ENCODE measurements around the gene EXOC4. TPM values are rescaled to one million over a fixed set of nuclear protein-coding genes. Genes with fewer than 3 reads are reported as not detected.

EXOC4 gene
- total RNA-seq, 1 experiment from 2014 or later: 91.9 TPM

GRCh38 chr7:133367561-133367960 is 114.7 kb downstream of the EXOC4 start:
- Mint-ChIP-seq H3K27ac (ENCODE audit: unreplicated experiment) (no peak overlapping the region), H3K36me3 (ENCODE audit: insufficient read depth, unreplicated experiment) (no peaks in the 10 kb centered on the region), H3K27me3 (ENCODE audit: unreplicated experiment) (no peaks in the 10 kb centered on the region), H3K4me3 (ENCODE audit: low read depth, unreplicated experiment) (no peak overlapping the region), H3K9me3 (ENCODE audit: low read depth, unreplicated experiment) (no peaks in the 10 kb centered on the region), H3K4me1 (ENCODE audit: low read depth, unreplicated experiment) (no peaks in the 10 kb centered on the region)
- no peak for DNase-seq
- CTCF ChIA-PET: no interaction called here
- TF ChIP-seq CTCF (IDR thresholded peaks at IDR 0.05; ENCODE audit: unreplicated experiment): no peak
- no TSS peak for BruUV-seq (replicated peaks)
- intact Hi-C loops (cut with micrococcal nuclease; ENCODE audit: unreplicated experiment): no loop called here

GRCh38 chr7:133369130-133369529 is 116.3 kb downstream of the EXOC4 start:
- intact Hi-C loops (cut with micrococcal nuclease; ENCODE audit: unreplicated experiment): no loop called here

GRCh38 chr7:133371616-133372015 is 118.7 kb downstream of the EXOC4 start:
- no peak for TF ChIP-seq CTCF (IDR thresholded peaks at IDR 0.05; ENCODE audit: unreplicated experiment)
- Mint-ChIP-seq H3K4me1 (ENCODE audit: low read depth, unreplicated experiment) (no peaks in the 10 kb centered on the region), H3K36me3 (ENCODE audit: insufficient read depth, unreplicated experiment) (no peaks in the 10 kb centered on the region), H3K9me3 (ENCODE audit: low read depth, unreplicated experiment) (no peaks in the 10 kb centered on the region), H3K27ac (ENCODE audit: unreplicated experiment) (no peak overlapping the region), H3K27me3 (ENCODE audit: unreplicated experiment) (no peaks in the 10 kb centered on the region), H3K4me3 (ENCODE audit: low read depth, unreplicated experiment) (no peak overlapping the region)
- no peak for DNase-seq
- CTCF ChIA-PET: interaction anchor here (0.5 kb wide), 1 partner anchor 8 kb away, joined by 3 read pairs; no protein-coding TSS in a partner anchor
- intact Hi-C loops (cut with micrococcal nuclease; ENCODE audit: unreplicated experiment): no loop called here
- no TSS peak for BruUV-seq (replicated peaks)

More at GRCh38 chr7:133369130-133369529, 116.3 kb downstream of the EXOC4 start:
- CTCF ChIA-PET: no interaction called here
- TF ChIP-seq CTCF (IDR thresholded peaks at IDR 0.05; ENCODE audit: unreplicated experiment): no peak
- Mint-ChIP-seq H3K9me3 (ENCODE audit: low read depth, unreplicated experiment) (no peaks in the 10 kb centered on the region), H3K27ac (ENCODE audit: unreplicated experiment) (no peak overlapping the region), H3K4me1 (ENCODE audit: low read depth, unreplicated experiment) (no peaks in the 10 kb centered on the region), H3K4me3 (ENCODE audit: low read depth, unreplicated experiment) (no peak overlapping the region), H3K36me3 (ENCODE audit: insufficient read depth, unreplicated experiment) (no peaks in the 10 kb centered on the region), H3K27me3 (ENCODE audit: unreplicated experiment) (no peaks in the 10 kb centered on the region)
- no peak for DNase-seq
- no TSS peak for BruUV-seq (replicated peaks)

- H3K27me3 Mint-ChIP-seq (ENCODE audit: unreplicated experiment): no peaks in the 10 kb centered on the region
- CTCF ChIA-PET: no interaction called here
Measured at GRCh38 chr7:133372337-133372736, 119.5 kb downstream of the EXOC4 start.

More at GRCh38 chr7:133372337-133372736, 119.5 kb downstream of the EXOC4 start:
- Mint-ChIP-seq H3K4me3 (ENCODE audit: low read depth, unreplicated experiment) (no peak overlapping the region), H3K4me1 (ENCODE audit: low read depth, unreplicated experiment) (no peaks in the 10 kb centered on the region), H3K9me3 (ENCODE audit: low read depth, unreplicated experiment) (no peaks in the 10 kb centered on the region), H3K27ac (ENCODE audit: unreplicated experiment) (no peak overlapping the region), H3K36me3 (ENCODE audit: insufficient read depth, unreplicated experiment) (no peaks in the 10 kb centered on the region)
- no peak for DNase-seq
- no peak for TF ChIP-seq CTCF (IDR thresholded peaks at IDR 0.05; ENCODE audit: unreplicated experiment)
- intact Hi-C loops (cut with micrococcal nuclease; ENCODE audit: unreplicated experiment): no loop called here
- BruUV-seq (replicated peaks): no TSS peak

All from Calu3 (cell line).